ENCODE results near the gene COL4A1.
"Not testable (repeated sequence)": the region's sequence is repeated elsewhere in the genome, so short reads cannot be mapped to it uniquely, and the experiment has no call there.

Gene COL4A1

DNA sequence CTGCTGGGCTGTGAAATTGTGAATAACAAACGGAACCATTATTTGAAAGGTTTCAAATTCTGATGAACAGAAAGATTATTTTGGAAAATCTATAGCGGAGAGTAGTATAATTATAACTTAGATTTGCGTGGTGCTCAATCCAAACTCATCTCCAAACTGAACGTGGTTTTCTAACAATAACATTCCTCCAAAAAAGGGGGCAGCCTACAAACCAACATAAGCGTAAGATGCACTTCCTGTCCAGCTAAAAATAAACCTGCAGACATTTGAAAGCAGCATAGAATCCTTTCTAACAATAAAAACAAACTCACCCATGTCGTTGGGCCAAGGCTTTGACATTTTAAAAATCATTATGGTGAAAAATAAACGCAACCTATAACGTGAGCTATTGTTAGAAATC, 178.4 kb downstream of the COL4A1 start:
- DNase-seq: no peak

DNA sequence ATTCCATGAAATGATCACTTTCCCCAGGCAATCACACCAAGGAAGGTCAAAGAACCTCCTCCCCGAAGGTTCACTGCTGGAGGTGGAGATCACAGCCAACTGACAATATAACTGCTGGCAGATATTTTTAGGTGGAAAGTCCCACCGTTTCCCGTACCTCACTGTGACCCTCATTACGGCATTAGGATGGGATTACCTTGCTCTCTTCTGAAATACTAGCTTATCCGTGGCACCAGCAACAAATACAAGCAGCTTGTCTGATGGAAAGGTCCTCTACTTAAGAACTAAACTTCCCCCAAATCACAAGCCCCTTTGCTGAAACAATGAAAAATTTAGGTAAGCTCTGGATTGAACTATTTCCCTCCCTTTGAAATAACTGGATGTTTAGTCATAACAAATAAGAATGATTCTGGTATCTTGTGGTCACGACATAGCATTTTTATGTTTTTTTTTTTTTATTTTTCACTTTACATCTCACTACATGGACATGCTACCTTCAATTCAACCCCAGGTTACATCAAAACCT, 178.9 kb downstream of the COL4A1 start:
- no peak for DNase-seq

DNA sequence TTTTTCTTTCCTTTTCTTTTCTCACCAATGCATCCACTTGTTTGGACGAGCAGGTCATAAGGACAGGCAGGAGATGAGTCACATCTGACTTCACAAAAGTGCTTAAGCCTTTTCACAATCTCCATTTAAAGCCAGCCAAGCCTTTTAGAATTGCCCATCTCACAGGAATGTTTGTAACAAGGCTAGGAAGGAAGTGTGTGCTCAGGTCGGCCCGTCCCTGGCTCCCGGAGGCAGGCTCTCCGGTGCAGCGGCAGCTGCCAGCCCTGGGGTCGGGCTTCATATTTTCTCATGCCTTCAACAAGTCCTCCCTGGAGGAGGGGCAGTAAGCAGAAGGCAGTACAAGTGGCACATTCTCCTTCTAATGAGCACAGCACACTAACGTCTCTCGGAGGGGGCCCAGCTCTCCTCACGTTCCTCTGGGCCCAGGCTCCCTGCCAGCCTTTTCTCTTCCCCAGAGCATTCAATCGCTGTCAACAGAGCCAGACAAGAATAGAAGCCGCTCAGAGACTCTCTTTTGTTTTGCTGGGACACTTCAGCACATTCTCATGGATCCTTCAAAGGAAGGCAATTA, 180.5 kb downstream of the COL4A1 start:
- DNase-seq: peak; percentile 98

DNA sequence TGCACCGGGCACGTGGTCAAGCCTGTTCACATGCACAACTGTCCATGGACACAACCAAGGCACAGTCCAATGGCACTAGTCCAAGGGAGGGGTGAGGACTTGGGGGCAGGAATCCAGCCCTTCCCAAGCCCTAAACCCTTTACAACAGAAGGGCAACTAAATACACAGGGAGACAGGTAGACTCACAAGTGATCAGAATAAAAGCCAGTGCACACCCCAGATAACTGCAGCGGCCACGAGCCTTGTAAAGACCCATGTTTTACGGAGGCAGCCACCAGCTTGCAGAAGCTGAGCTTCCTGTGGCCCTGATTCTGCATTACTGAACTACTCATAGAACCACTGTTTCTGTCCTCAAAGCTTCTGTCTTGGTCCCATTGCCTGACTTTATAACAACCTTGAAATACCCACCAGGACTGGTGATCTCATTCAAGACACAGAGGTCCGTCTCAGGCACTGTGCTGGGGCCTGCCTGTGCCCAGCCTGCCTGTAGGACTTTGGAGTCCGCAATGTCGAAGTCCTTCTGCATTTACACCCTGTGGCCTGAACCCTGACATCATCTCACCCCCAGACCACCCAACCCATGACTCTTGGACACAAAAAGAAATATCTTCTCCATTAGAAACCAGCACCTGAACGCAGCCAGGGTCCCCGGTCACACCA, 181.2 kb downstream of the COL4A1 start:
- DNase-seq: no peak

DNA sequence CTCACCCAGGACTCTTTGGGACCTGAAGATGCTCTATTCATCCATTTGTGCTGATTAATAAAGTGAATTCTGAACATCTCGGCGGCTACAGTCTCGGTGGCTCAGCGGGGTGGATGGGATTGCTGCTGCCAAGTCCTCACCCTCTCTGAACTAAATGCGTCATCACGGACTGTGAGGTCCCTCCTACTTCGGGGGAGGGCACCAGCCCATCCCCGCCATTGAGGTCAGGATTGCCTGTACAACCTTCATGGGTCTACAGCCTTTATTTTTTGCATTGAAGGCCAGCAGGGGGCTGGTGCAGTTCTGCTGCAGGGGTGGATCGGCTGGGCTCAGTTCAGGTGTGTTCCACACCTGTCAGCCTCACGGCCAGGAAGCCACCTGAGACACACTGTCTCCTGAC, 181.8 kb downstream of the COL4A1 start:
- no peak for DNase-seq

DNA sequence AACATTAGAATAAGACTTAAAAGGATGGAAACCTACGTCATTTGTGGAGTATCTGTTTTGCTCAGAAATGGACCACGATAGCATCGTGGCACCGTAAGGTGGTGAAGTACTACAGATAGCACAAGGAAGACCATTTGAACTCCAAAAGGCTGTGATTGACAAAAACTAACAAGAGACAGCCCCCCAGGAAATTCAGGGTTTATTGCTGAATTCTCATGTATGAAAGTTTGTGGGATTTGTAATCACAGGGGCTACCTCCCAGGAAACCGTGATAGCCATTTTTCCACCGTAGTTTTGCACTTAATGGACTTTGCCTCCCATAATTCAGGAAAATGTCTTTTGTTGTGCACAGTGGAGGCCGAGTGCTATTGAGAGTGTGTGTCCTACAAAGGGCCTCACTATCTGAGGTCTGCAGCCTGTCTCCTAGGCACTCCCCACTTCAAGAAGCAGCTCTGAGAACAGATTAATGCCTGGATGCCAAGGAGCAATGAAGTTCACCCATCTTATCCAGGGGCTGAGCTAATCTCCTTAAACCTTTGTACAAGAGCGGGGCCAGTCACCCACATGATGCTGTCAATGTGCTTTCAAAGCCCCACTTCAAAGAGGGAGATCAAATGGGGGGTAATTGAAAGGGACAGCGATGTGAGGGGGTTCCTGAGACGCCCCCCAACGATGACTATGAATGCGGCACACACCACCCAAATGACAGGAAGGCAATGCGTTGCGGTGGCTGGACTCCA, 182.6 kb downstream of the COL4A1 start:
- no peak for DNase-seq

DNA sequence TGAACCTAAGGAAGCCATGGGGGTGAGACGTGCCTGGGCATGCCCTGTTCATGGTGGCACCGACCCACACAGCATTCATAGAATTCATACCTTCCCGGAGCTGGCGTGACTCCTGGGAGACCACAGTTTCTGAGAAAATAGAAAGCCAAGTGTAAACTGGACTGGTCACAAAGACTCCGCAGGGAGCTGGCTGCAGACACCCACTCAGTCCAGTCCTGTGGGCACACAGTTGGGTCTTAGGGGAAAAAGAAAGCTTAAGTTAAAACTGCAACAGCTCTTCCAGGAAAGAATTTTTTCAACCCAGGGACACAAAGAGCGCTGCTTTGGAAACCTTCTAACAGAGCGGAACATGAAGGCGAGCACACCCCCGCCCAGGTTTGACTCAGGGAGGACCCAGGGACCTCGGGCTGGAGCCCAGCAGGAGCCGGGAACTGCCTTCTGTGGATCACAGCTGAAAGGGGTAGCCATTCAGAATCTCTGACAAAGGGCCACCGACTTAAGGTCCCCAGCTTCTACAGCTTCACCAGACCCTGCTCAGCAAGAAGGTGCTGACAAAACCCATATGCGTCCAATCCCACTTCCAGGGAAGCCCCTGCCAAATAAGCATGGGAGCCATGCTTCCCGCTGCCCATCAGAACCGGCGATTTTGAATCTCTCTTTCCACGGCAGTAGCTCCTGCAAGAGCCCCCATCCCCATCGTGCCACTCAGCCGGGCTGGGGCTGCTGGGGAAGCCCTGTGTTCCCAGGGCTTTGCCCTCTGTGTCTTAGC, 183.7 kb downstream of the COL4A1 start:
- peak; percentile 98 for DNase-seq

DNA sequence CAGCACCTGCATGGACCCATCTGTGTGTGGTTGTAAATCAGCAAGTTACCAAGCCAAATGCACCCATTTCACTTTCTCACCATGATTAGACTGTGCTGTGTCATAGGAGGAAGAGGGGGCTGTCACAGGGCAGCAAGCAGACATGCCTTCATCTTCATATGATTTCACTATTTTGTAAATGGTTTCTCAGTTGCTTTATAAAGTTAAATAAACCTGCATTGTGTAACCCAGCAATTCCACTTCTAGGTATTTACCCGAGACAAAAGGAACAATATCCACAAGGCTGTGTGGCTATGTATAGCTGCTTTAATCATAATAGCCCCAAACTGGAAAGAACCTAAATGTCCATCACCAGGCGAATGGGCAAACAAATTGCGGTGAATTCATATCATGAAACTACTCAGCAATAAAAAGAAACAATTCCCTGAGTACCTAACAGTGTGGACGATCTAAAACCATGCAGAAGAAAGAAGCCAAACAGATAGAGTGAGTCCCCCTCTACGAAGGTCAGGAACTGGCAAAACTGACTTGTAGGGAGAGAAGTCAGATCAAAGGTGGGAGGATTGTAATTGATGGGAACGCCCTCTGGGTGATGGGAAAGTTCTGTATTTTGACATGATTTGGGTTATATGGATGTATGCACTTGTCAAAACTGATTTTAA, 185.4 kb downstream of the COL4A1 start:
- no peak for DNase-seq

DNA sequence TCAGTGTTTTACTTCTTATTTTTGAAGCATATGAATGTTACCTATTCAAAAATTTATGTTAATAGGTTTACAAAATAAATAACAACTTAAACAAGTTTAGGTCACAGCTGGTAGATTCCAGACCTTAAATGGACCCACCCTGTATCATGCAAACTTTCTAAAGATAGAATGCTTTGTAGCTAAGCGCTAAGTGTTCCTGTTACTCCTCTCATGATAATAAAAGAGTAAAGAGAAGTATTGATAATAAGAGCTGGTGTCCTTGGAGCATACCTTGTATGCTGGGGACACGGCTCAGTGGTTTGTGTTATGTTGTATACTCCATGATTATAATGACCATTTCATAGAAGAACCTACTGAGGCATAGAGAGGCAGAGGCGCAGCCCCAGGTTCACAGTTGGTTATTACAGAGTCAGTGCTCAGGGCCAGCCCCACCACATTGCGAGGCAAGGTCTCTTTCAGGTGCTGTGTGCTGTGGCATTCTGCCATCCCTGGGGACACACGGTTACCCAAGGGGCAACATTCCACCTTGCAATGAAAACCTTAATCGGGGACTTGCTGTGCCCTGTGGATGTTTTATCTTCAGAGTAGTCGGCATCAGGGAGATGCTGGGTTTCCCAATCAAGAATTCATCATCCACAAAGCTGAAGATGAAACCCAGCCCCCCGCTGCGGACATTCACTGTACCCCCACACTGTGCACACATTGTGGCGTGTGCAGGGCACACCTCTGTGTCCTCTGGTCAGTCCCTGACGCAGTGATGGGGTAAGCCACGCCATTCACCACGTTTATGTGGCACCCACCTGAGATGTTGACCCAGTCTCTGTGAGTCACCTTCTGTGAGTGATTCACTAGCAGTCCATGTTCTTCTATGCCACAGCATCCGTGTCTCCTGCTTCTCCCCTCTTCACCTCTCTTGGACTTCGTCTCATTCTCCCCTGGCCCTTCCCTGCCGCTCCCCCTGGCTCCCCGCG, 186.7 kb downstream of the COL4A1 start:
- DNase-seq: no peak

DNA sequence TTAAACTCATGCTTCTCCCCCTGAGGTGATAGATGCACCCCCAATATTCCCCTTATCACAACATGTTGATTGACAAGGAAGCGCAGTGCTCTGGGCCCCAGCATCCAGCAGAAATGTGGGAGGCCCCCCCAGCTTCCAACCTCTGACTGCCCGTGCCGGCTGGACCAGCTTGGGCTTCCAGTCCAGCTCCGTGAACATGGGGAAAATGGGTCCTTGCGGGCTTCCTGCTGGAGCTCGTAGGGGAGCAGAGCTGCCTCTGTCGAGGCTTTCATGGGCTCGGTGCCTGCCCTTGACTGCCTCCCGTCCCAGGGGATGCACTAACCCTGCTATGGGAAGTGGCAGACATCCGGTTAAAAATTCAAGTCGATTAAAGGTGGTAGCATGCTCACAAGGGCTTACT, 188.9 kb downstream of the COL4A1 start:
- no peak for DNase-seq

DNA sequence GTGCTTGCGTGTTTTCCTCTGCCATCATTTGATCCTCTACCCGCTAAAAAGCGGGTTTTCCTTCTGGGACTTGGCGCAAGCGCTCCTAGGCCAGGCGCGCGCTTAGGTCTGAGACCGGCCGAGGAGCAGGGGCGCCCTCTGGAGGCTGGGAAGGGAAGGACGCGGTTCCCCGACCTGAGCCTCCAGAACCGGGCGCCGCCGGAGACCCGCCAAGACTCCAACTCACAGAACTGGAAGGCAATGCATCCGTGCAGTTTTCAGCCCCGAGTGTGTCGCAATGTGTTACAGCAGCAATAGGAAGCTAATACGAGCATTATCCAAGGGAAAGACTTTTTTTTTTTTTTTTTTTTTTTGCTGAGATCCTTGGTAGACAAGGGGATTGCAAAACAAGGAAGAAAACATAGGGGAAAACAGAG, 190.9 kb downstream of the COL4A1 start:
- no peak for DNase-seq

DNA sequence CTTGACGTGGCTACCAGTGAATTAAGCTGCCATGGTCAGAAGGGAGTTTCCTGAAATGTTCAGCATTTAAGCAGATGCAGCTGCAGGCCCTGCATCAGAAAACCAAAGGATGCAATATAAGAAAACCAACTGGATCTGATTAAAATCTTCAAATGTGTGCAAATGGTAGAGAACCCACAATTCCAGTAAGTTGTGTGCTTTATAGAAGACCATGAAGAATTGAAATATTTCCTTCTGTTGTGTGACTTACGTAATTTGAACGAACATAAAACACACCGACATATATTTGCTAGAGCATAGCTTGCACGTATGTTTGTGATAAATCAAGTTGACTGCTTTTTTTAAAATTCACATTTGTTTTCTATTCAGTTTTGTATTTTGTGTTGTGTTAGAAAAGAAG, 191.4 kb downstream of the COL4A1 start:
- no peak for DNase-seq

DNA sequence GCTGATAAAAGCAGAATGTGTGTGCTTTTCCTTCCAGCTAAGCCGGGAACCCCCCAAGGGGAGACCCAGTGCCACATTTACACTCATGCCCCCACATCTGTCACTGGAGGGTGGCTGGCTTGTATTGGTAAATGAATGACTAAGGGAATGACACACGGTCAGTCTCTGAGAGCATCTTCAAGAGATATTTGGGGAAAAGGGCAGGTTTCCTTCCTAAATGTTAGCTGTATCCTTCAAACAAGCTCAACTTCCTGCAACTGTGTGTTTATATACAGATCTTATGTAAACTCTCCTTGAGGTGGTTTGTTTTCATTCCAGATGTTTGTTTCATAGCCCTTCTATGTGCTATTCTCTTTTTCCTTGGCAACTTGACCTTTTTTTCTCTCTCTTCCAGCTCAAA, 192.6 kb downstream of the COL4A1 start:
- no peak for DNase-seq

DNA sequence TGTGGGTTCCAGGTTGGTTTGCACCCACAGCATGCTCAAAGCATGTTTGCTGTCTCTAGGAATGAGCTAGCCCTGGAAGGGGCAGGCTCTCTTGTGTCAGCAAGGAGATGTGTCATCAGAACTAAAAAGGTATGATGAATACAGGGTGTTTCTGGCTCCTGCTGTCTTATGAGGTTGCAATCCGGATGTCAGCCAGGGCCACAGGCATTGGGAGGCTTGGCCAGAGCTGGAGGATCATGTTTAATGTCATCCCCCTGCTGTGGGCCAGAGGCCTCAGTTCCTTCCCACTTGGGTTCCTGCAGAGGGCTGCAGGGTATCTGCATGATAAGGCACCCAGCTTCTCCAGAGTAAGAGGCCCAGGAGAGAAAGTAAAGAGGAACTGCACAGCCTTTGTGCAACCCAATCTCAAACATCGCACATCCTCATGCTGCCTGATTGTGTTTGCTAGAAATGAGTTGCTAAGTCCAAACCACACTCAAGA, 193.6 kb downstream of the COL4A1 start:
- no peak for DNase-seq

DNA sequence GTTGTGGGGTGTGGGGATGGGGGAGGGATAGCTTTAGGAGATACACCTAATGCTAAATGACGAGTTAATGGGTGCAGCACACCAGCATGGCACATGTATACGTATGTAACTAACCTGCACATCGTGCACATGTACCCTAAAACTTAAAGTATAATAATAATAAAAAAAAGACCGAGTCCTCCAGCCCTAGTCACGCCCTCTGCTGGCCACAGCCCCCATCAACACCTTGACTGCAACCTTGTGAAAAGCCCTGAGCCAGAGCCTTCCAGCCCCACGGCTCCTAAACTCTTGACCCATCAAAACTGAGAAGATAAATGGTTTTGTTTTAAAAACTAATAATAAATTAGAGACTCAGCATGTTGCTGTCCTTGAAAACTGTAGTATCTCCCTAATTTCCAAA, 194.6 kb downstream of the COL4A1 start:
- not testable (repeated sequence) for DNase-seq

DNA sequence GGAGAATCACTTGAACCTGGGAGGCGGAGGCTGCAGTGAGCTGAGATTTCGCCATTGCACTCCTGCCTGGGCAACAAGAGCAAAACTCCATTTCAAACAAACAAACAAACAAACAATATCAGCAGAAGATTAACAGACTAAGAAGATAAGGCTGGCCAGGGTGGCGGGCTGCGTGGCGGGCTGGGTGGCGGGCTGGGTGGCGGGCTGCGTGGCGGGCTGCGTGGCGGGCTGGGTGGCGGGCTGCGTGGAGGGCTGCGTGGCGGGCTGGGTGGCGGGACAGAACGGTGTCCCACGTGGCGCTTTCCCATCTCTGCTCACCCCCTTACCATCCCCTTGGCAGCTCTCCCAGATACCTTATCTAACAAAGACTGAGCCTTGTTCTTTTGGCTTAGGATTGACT, 196.2 kb downstream of the COL4A1 start:
- no peak for DNase-seq

DNA sequence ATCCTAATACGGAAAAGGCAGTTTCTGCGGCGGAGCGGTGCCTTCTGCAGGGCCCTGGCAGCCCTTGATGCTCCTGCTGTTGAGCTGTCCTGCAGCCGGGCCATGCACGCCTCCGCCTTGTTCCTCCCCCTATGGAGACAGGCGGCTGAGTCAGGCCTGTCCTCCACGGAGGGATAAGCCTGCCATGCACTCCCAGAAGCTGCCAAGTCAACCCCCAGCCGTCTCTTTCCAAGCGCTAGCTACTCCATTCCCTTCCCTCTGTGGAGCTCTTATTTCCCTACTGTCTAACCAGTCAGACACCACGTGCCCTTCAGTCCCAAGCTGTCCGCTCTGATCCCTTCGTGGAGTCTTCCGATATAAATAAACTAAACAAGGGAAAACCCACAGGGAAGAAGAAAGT, 197.0 kb downstream of the COL4A1 start:
- DNase-seq: no peak

DNA sequence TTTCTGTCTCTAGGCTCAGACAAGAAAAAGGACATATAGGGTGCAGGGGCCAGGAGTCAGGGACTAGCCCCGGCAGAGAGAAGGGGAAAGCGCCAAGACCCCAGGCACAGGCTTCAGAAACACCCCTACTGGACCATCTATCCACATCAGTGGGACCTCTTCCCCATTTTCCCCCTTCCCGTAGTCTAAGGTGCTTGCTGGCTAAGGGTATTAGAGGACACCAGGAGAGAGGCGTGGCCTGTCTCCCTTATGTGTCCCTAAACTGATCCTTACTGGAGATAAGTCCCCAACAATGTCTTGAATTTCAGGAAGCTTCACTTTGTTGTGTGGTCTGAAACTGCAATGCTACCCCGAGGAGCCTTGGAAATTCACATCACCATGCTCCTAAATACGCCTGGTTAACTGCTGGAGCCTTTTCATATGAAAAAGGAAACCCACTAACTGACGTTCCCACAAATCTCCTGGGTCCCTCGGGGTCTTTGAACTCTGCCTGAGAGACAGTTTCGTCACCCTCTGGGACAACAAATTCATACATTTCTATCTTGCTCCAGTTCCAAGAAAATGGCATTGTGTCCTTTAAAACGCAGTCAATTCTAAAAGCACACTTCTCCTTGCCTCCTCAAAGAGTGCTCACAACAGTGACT, 197.7 kb downstream of the COL4A1 start:
- no peak for DNase-seq

DNA sequence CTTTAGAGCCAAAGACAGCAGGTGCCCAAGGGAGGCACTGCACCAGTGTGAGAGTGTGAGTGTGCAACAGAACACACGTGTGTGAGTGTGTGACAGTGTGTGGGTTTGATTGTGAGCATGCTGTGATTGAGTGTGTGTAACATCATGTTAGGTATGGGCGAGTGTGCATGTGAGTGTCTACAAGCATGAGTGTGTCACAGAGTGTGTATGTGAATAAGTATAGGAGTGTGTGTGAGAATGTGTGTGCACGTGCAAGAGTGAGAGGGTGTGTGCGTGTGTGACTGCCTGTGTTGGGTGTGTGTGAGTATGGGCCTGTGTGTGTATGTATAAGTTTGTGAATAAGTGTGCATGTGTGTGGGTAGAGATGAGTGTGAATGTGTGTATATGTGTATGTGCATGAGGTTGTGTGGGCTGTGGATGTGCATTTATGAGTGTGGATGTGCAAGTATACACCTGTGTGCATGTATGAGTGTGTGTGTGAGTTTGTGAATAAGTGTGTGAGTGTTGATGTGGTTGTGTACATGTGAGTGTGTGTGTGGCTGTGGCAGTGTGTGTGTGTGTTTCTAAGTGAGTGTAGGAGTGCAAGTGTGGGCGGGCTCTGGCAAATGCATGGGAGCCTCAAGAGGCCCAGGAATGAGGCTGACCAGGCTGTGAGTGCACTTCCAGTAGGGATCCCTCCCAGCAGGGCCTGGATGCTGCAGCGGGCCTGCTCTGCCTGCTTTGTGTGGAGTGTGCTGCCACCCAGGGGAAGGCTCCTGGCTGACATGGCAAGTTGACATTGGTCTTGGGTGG, 198.4 kb downstream of the COL4A1 start:
- peak; percentile 93 for DNase-seq
